Measurements from ENCODE around the gene ZBTB38.

The ZBTB38 gene

GRCh38 chr3:141392897-141393734 lies 24.8 kb downstream of the ZBTB38 start:
- no peak for DNase-seq (ENCODE audit: low read depth)
- H3K4me3 ChIP-seq (ENCODE audit: control insufficient read depth, low read depth, low read length), result no peak overlapping the region

GRCh38 chr3:141393735-141394076 lies 25.4 kb downstream of the ZBTB38 start:
- H3K4me3 ChIP-seq (ENCODE audit: control insufficient read depth, low read depth, low read length), result no peak overlapping the region
- TF ChIP-seq, protein P1, sequence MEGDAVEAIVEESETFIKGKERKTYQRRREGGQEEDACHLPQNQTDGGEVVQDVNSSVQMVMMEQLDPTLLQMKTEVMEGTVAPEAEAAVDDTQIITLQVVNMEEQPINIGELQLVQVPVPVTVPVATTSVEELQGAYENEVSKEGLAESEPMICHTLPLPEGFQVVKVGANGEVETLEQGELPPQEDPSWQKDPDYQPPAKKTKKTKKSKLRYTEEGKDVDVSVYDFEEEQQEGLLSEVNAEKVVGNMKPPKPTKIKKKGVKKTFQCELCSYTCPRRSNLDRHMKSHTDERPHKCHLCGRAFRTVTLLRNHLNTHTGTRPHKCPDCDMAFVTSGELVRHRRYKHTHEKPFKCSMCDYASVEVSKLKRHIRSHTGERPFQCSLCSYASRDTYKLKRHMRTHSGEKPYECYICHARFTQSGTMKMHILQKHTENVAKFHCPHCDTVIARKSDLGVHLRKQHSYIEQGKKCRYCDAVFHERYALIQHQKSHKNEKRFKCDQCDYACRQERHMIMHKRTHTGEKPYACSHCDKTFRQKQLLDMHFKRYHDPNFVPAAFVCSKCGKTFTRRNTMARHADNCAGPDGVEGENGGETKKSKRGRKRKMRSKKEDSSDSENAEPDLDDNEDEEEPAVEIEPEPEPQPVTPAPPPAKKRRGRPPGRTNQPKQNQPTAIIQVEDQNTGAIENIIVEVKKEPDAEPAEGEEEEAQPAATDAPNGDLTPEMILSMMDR (conservative IDR thresholded peaks at IDR 0.05; ENCODE audit: control insufficient read depth, insufficient read depth, low read depth, low read length), result no peak
- DNase-seq (ENCODE audit: low read depth), result no peak

More at GRCh38 chr3:141392897-141393734, 24.8 kb downstream of the ZBTB38 start:
- TF ChIP-seq, protein P1 (conservative IDR thresholded peaks at IDR 0.05; ENCODE audit: control insufficient read depth, insufficient read depth, low read depth, low read length), result no peak

DNA sequence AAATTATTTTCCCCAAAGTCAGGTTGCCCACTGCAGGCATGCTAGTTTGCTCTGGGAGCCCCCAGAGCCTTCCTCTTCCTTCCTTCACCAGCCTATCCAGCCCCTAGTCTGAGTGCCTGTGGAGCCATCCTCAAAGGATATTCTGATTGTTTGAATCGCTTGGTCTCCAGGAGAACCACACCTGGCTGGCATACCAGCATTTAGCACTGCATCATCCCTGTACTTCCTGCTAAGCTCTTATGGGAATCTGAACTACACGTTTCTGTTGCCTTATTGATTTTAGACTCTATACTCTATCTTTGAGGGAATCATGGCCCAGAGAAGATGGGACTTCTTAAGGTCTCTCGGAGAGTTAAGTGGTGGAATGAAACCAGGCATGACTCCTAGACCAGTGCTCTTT lies 26.3 kb downstream of the ZBTB38 start:
- DNase-seq (ENCODE audit: low read depth), result no peak
- H3K4me3 ChIP-seq (ENCODE audit: control insufficient read depth, low read depth, low read length), result no peak overlapping the region
- TF ChIP-seq, protein P1 (conservative IDR thresholded peaks at IDR 0.05; ENCODE audit: control insufficient read depth, insufficient read depth, low read depth, low read length), result no peak

GRCh38 chr3:141395005-141395589 lies 26.8 kb downstream of the ZBTB38 start:
- no peak overlapping the region for H3K4me3 ChIP-seq (ENCODE audit: control insufficient read depth, low read depth, low read length)
- TF ChIP-seq, protein P1 (conservative IDR thresholded peaks at IDR 0.05; ENCODE audit: control insufficient read depth, insufficient read depth, low read depth, low read length), result no peak
- DNase-seq (ENCODE audit: low read depth), result no peak

DNA sequence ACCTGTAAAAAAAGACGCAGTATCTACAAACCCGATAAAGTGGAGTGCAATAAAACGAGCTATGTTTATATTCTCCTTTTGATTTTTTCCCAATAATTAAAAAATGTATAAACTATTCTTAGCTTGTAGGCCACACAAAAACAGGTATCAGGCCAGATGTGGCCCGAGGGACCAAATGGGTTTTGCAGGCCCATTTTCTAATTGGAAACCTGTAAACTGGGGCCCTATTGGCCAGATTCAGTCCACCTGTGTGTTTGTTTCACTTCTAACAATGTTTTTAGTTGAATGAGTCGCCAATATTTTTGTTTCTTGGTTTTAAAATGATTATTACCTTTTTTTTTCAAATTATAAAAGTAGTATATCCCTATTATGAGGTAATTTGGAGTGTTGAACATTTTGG lies 29.7 kb downstream of the ZBTB38 start:
- DNase-seq (ENCODE audit: low read depth), result no peak
- TF ChIP-seq, protein P1 (conservative IDR thresholded peaks at IDR 0.05; ENCODE audit: control insufficient read depth, insufficient read depth, low read depth, low read length), result no peak
- H3K4me3 ChIP-seq (ENCODE audit: control insufficient read depth, low read depth, low read length), result no peak overlapping the region

DNA sequence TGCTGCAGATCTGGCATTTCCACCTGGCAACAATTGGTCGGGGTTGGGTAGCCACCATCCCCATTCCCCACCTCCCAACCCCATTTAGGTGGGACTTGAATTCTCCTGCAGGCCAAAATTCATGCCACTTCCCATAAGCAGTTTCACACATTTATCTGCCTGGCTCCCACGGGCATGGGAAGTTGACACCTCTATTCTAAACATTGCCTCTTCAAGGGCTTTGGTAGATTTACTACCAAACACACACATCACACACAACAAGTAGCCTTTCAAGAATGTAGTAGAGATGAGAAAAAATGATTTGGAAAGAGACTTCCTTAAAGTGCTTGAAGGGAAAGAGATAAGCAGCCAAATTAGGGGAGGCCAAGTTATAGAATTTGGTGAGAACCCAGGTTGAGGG lies 30.9 kb downstream of the ZBTB38 start:
- TF ChIP-seq, protein P1 (conservative IDR thresholded peaks at IDR 0.05; ENCODE audit: control insufficient read depth, insufficient read depth, low read depth, low read length), result no peak
- no peak for DNase-seq (ENCODE audit: low read depth)
- H3K4me3 ChIP-seq (ENCODE audit: control insufficient read depth, low read depth, low read length), result no peak overlapping the region
